HCT116 (cell line): Measurements from ENCODE around the gene CNTNAP2.

Experiments
- EGR1 ChIP-seq: IDR thresholded peaks from 2 replicates; pipeline ENCODE4 v1.6.1; 2012; ENCODE audit warnings: low read depth
- EZH2 ChIP-seq: fragments of 200-600 bp; sonication (generic); IDR thresholded peaks from 2 replicates; pipeline ENCODE4 v1.6.1; 2017; ENCODE audit warnings: antibody characterized with exemption, mixed run types
- JUND ChIP-seq: IDR thresholded peaks from 2 replicates; pipeline ENCODE4 v1.6.1; 2012
- POLR2A ChIP-seq: IDR thresholded peaks from 2 replicates; pipeline ENCODE4 v1.7.0; 2011; ENCODE audit warnings: borderline replicate concordance; ENCODE audit not compliant: insufficient read depth, insufficient read length; ENCODE audit errors: extremely low read depth
- POLR2AphosphoS5 ChIP-seq: IDR thresholded peaks from 2 replicates; pipeline ENCODE4 v1.6.1; 2011; ENCODE audit warnings: mild to moderate bottlenecking, low read depth, low read length, moderate library complexity
- RAD21 ChIP-seq: IDR thresholded peaks from 2 replicates; pipeline ENCODE4 v1.6.1; 2012; ENCODE audit warnings: low read depth, mild to moderate bottlenecking
- SIN3A ChIP-seq: IDR thresholded peaks from 2 replicates; pipeline ENCODE4 v1.6.1; 2012; ENCODE audit warnings: low read depth
- SP1 ChIP-seq: IDR thresholded peaks from 2 replicates; pipeline ENCODE4 v1.6.1; 2012; ENCODE audit warnings: low read depth
- TF ChIP-seq, protein P1 (sequence below): IDR thresholded peaks from 2 replicates; pipeline ENCODE4 v1.6.1; 2012
- TF ChIP-seq, protein P2 (sequence below), 3 experiments: fragments of 200-600 bp in 1 of 3; sonication (generic) in 1 of 3; IDR thresholded peaks in 2 of 3; conservative IDR thresholded peaks in 1 of 3; 2 replicates each; pipeline ENCODE4 v1.5.1; 2012 to 2017; ENCODE audit warnings: low read depth in 2 of 3, low read length in 2 of 3, antibody characterized with exemption in 1 of 3, borderline replicate concordance in 1 of 3, control low read depth in 1 of 3, mild to moderate bottlenecking in 1 of 3, mixed read lengths in 1 of 3, mixed run types in 1 of 3, moderate library complexity in 1 of 3; ENCODE audit not compliant: insufficient read depth in 1 of 3
- TF ChIP-seq, protein P3 (sequence below): IDR thresholded peaks from 2 replicates; pipeline ENCODE4 v1.6.1; 2012
- TF ChIP-seq, protein P4 (sequence below): IDR thresholded peaks from 2 replicates; pipeline ENCODE4 v1.6.1; 2012; ENCODE audit warnings: low read depth

DNA sequence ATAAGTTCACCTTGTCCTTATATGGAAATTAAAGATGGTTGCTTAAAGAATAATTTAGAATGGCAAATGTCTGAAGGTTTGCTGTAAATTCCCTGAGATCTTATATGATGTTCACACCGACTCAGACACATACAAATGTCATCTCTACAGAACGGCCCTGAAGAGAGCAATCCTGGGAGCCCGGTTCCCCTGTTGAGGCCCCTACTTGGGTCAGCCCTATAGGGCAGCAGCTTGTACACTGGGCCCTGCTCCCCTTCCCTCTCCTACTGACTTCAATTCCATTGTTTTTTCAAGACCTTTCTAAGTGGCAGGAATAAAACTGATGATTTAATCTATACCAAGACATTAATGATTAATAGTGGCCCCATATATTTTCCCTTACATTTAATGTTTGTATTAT lies 1660.7 kb downstream of the CNTNAP2 start:
- TF ChIP-seq, protein P1, sequence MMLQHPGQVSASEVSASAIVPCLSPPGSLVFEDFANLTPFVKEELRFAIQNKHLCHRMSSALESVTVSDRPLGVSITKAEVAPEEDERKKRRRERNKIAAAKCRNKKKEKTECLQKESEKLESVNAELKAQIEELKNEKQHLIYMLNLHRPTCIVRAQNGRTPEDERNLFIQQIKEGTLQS, result no peak
- TF ChIP-seq, protein P2, sequence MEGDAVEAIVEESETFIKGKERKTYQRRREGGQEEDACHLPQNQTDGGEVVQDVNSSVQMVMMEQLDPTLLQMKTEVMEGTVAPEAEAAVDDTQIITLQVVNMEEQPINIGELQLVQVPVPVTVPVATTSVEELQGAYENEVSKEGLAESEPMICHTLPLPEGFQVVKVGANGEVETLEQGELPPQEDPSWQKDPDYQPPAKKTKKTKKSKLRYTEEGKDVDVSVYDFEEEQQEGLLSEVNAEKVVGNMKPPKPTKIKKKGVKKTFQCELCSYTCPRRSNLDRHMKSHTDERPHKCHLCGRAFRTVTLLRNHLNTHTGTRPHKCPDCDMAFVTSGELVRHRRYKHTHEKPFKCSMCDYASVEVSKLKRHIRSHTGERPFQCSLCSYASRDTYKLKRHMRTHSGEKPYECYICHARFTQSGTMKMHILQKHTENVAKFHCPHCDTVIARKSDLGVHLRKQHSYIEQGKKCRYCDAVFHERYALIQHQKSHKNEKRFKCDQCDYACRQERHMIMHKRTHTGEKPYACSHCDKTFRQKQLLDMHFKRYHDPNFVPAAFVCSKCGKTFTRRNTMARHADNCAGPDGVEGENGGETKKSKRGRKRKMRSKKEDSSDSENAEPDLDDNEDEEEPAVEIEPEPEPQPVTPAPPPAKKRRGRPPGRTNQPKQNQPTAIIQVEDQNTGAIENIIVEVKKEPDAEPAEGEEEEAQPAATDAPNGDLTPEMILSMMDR (IDR thresholded peaks at IDR 0.05 in 2 of 3, conservative IDR thresholded peaks at IDR 0.05 in 1 of 3; ENCODE audit: borderline replicate concordance in 1 of 3, insufficient read depth in 1 of 3, low read depth in 2 of 3, low read length in 2 of 3), result no peak
- TF ChIP-seq POLR2A (no peak), POLR2AphosphoS5 (no peak), SIN3A (no peak), EZH2 (no peak), EGR1 (no peak), SP1 (no peak), JUND (no peak), RAD21 (no peak)
- TF ChIP-seq, protein P3, sequence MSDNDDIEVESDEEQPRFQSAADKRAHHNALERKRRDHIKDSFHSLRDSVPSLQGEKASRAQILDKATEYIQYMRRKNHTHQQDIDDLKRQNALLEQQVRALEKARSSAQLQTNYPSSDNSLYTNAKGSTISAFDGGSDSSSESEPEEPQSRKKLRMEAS, result no peak
- TF ChIP-seq, protein P4, sequence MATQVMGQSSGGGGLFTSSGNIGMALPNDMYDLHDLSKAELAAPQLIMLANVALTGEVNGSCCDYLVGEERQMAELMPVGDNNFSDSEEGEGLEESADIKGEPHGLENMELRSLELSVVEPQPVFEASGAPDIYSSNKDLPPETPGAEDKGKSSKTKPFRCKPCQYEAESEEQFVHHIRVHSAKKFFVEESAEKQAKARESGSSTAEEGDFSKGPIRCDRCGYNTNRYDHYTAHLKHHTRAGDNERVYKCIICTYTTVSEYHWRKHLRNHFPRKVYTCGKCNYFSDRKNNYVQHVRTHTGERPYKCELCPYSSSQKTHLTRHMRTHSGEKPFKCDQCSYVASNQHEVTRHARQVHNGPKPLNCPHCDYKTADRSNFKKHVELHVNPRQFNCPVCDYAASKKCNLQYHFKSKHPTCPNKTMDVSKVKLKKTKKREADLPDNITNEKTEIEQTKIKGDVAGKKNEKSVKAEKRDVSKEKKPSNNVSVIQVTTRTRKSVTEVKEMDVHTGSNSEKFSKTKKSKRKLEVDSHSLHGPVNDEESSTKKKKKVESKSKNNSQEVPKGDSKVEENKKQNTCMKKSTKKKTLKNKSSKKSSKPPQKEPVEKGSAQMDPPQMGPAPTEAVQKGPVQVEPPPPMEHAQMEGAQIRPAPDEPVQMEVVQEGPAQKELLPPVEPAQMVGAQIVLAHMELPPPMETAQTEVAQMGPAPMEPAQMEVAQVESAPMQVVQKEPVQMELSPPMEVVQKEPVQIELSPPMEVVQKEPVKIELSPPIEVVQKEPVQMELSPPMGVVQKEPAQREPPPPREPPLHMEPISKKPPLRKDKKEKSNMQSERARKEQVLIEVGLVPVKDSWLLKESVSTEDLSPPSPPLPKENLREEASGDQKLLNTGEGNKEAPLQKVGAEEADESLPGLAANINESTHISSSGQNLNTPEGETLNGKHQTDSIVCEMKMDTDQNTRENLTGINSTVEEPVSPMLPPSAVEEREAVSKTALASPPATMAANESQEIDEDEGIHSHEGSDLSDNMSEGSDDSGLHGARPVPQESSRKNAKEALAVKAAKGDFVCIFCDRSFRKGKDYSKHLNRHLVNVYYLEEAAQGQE, result no peak
